Effector memory CD8-positive, alpha-beta T cell (primary cell): ENCODE data around the gene UBE4A.
A peak's percentile ranks its signal among the peaks of the same experiment; 100 is the strongest.
"Not testable (repeated sequence)": the region's sequence is repeated elsewhere in the genome, so short reads cannot be mapped to it uniquely, and the experiment has no call there.

Source experiments
- ATAC-seq: fragments of 150-1000 bp; cut with Tn5 transposase; replicated peaks from 2 replicates; pipeline ENCODE4 v1.10.0; 2021; ENCODE audit warnings: mild to moderate bottlenecking, moderate library complexity
- DNase-seq, 3 experiments: peaks; one replicate each; pipeline ENCODE4 v3.0.0; 2021
- H3K27ac Mint-ChIP-seq, 2 donors: one replicate each; pipeline ENCODE4 v1.8.0; 2022; ENCODE audit warnings: mild to moderate bottlenecking in 2 of 2, mixed read lengths in 2 of 2, moderate library complexity in 2 of 2
- H3K27me3 Mint-ChIP-seq, 2 donors: one replicate each; pipeline ENCODE4 v1.8.0; 2022; ENCODE audit warnings: mixed read lengths in 2 of 2
- H3K36me3 Mint-ChIP-seq: one replicate; pipeline ENCODE4 v1.8.0; 2022; ENCODE audit warnings: mild to moderate bottlenecking, moderate library complexity, mixed read lengths; ENCODE audit not compliant: insufficient read depth
- H3K4me1 Mint-ChIP-seq, 2 donors: one replicate each; pipeline ENCODE4 v1.8.0; 2022; ENCODE audit warnings: low read depth in 2 of 2, mixed read lengths in 2 of 2
- H3K4me3 Mint-ChIP-seq, 2 donors: one replicate each; pipeline ENCODE4 v1.8.0; 2022; ENCODE audit warnings: mild to moderate bottlenecking in 2 of 2, mixed read lengths in 2 of 2, moderate library complexity in 2 of 2
- H3K9me3 Mint-ChIP-seq, 2 donors: one replicate each; pipeline ENCODE4 v1.8.0; 2022; ENCODE audit warnings: mixed read lengths in 2 of 2

UBE4A gene

DNA sequence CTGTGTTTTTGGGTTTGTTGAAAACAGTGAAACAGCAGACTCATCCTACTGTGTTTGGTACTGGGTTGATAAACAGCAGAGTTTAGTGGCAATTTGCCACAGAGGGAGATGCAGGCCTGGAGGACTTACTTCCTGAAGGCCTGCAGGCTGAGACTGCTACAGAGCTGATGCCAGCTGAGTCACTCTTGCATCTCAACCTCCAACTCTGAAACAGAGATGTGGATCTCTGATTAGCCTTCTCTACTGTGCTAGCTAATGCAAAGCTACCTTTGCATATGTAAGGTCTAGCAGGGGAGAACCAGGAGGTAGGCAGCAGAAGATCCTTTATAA is 56.3 kb downstream of the UBE4A start:
- no peaks in the 10 kb centered on the region for H3K27me3 Mint-ChIP-seq
- ATAC-seq (peak; percentile 35), DNase-seq (no peak)
- no peaks in the 10 kb centered on the region for H3K9me3 Mint-ChIP-seq
- peaks cover 0 to under 1% of the 10 kb centered on the region in 2 donors for H3K4me1 Mint-ChIP-seq
- H3K36me3 Mint-ChIP-seq = peaks cover 13% of the 10 kb centered on the region
- H3K27ac Mint-ChIP-seq = no peak overlapping the region
- H3K4me3 Mint-ChIP-seq = no peak overlapping the region

DNA sequence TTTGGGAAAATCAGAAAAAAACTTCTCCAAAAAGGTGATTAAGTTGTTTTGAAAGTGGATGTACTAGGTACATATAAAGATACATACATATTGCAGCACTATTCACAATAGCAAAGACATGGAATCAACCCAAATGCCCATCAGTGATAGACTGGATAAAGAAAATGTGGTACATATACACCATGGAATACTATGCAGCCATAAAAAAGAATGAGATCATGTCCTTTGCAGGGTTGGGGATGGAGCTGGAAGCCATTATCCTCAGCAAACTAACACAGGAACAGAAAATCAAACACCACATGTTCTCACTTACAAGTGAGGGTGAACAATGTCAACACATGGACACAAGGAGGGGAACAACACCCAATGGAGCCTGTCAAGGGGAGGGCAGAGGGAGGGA is 57.5 kb downstream of the UBE4A start:
- H3K9me3 Mint-ChIP-seq, H3K36me3 Mint-ChIP-seq, DNase-seq, H3K27me3 Mint-ChIP-seq, ATAC-seq, H3K4me1 Mint-ChIP-seq, H3K4me3 Mint-ChIP-seq, H3K27ac Mint-ChIP-seq: not testable (repeated sequence)

DNA sequence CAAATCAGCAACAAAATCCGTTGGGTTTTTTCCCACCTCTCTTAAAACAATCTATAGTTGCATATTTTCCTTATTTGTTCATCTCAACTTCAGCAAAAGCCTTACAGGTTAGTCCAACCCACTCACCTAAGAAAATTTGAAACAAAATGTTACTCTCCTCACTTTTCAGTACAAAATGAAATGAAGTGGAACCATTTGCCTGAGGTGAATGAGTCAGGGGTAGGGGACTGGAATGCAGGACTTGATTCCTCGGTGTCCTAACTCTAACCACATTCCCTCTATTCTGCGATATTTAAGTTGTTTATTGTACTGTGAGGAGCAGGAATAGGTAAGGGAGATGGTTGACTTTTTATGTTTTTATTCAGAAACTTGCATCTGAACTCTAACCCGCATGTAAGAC is 58.4 kb downstream of the UBE4A start:
- ATAC-seq (no peak), DNase-seq (no peak)
- Mint-ChIP-seq H3K4me1 (no peaks in the 10 kb centered on the region), H3K27me3 (no peaks in the 10 kb centered on the region), H3K27ac (no peak overlapping the region), H3K4me3 (no peak overlapping the region), H3K9me3 (no peaks in the 10 kb centered on the region), H3K36me3 (peaks cover 5% of the 10 kb centered on the region)

DNA sequence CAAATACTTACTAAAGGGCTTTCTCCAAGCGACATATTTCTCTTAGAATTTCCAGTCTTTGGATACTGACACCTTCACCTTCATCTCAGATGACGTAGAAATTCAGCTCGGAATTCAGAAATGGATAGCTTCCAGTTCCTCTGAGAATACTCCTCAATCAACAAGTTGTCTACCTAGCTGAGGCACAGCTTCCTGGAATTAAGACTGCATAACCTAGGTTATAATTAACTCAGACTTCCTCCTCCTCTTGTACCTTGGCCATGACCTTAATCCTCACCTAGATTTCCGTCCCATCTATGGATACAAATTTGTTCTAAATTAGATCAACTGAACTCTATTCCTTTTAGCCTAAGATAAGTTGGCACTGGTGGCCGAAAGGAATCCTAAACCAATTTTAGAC is 59.4 kb downstream of the UBE4A start:
- ATAC-seq (no peak), DNase-seq (no peak)
- Mint-ChIP-seq H3K4me3 (no peak overlapping the region), H3K4me1 (no peaks in the 10 kb centered on the region), H3K27me3 (no peaks in the 10 kb centered on the region), H3K27ac (no peak overlapping the region), H3K36me3 (peaks cover 3% of the 10 kb centered on the region), H3K9me3 (no peaks in the 10 kb centered on the region)

DNA sequence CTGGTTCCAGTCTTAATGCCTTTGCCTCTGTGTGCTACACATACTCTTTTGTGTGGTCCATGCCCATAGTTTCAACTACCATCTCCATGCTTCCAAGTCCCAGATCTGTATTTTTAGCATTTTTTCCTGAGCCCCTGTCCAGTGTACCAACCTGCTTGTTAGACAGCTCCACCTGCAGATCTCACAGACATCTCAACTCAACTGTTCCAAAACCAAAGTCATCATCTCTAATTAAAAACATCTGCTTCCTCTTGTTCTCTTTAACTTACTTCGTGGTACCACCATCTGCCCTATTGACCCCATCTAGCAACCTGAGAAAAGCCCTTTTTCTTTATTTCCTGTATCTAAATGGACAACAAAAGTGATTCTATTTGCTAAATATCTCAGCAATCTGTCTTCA is 68.3 kb downstream of the UBE4A start:
- H3K27me3 Mint-ChIP-seq = no peaks in the 10 kb centered on the region
- H3K4me3 Mint-ChIP-seq = no peak overlapping the region
- no peaks in the 10 kb centered on the region for H3K36me3 Mint-ChIP-seq
- ATAC-seq (no peak), DNase-seq (no peak)
- H3K27ac Mint-ChIP-seq = no peak overlapping the region
- H3K9me3 Mint-ChIP-seq = no peaks in the 10 kb centered on the region
- no peaks in the 10 kb centered on the region for H3K4me1 Mint-ChIP-seq

DNA sequence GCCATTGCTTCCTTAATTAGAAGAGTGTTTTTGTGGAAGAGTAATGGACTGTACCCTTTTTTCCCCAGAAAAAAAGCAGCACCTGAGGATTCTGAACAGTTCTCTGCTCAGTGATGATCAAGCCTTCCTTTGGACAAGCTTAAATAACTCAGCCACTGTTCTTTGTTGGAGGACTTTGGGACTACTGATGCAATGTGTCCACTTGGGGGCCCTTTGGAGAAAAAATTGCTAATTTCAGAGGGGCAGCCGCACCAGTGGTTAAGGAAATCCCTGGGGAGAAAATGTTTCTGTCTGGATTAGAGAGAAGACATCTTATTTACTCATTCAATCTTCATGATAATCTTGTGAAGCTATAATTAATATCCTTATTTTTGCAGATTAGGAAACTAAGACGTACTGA is 71.6 kb downstream of the UBE4A start:
- Mint-ChIP-seq H3K4me3 (no peak overlapping the region), H3K27me3 (no peaks in the 10 kb centered on the region), H3K9me3 (no peaks in the 10 kb centered on the region), H3K36me3 (peaks cover 13% of the 10 kb centered on the region), H3K27ac (no peak overlapping the region), H3K4me1 (peaks cover 16 to 19% of the 10 kb centered on the region in 2 donors)
- ATAC-seq (no peak), DNase-seq (no peak)

DNA sequence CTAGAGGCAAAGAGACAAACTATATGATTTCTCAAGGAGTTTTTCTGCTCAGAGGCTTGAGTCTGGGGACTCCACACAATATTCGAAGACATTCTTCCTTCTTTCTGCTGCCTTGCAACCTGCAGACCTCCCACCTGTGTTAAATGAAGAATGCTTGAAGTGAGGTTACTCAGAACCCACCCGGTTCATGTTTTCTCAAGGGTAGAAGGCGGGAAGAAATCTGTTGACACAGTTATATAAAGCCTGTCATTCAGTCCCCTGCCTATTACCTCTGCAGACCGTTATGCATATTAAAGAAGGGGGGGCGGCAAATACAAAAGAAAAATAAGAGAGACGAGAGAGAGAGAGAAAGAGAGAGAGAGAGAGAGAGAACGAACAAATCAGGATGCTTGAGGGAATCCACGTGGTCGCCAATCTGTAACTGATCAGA is 74.7 kb downstream of the UBE4A start:
- Mint-ChIP-seq H3K36me3 (peaks cover 36% of the 10 kb centered on the region), H3K4me3 (peak overlapping the region; percentile 98), H3K9me3 (no peaks in the 10 kb centered on the region), H3K4me1 (peaks cover 28 to 40% of the 10 kb centered on the region in 2 donors), H3K27ac (peak overlapping the region; percentile 93 to 97), H3K27me3 (no peaks in the 10 kb centered on the region)
- ATAC-seq (no peak), DNase-seq (no peak)

DNA sequence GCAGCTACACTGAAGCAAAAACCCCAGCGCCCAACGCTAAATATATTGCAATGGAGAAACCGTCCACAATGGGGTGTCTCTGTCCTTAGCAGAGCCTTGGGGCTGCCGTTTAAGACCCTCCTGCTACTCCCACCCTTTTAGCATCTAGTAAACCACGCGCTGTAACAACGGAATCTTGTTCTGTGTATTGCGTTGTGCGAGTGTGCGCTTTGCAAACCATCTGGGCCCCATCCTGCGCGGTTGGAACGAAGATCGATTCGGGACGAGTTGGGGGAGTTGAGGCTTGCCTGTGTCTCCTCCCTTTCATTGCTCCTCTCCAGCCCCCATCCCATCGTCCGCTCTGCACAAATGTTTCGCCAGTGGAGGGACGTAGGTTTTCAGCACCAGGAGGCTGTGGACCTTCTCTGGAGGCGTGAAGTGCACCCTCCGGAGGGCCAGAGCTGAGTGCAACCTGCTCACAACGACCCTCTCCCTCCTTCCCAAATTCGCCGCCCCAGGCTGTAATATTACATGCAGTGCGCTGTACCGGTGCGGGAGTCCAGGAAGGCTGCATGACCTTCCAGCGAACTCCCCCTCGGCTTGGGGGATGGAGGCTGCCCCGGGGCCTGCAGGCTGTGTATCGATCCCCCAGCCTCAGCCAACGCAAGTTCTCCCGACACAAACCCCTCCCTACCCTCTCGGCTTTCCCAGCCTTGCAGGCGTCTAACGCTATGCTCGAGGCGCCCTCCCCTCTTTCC is 75.3 kb downstream of the UBE4A start:
- Mint-ChIP-seq H3K36me3 (peaks cover 36% of the 10 kb centered on the region), H3K9me3 (no peaks in the 10 kb centered on the region), H3K4me3 (peak overlapping the region; percentile 98), H3K27ac (peak overlapping the region; percentile 93 to 97), H3K4me1 (peaks cover 30 to 46% of the 10 kb centered on the region in 2 donors), H3K27me3 (no peaks in the 10 kb centered on the region)
- ATAC-seq = no peak
- peak; percentile 28 to 47 (median 31) for DNase-seq

DNA sequence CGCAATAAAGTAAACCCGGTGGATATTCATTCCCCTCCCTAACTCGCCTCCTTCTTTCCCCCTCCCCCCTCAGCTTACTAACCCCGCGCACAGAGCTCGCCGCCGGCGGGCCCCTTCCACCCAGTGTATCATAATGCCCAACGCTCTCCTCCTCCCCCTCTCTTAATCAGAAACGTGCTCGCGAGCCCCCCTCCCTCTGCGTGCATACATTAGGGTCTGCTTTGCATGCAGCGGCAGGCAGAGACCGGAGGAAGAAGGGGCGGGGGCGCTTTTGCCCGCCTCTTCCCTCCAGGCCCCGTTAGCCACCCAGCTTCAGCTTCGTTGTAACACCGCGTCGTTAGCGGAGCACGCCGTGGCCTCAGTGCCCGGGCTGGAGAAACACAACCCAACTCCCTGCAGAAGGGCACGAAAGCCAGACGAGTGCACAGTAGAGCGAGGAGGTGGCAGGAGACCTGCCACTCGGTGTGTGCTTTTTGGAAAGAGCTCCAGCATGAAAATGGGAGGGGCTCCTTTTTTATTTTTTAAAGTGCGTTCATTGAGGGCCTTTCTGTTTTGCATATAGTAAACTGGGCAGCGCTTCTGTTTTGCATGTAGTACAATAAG is 76.0 kb downstream of the UBE4A start:
- Mint-ChIP-seq H3K36me3 (peaks cover 36% of the 10 kb centered on the region), H3K9me3 (no peaks in the 10 kb centered on the region), H3K4me3 (peak overlapping the region; percentile 98), H3K27ac (peak overlapping the region; percentile 93 to 97), H3K27me3 (no peaks in the 10 kb centered on the region), H3K4me1 (peaks cover 36 to 53% of the 10 kb centered on the region in 2 donors)
- peak in 1 of 3 experiments; percentile 35 for DNase-seq
- peak; percentile 12 for ATAC-seq

DNA sequence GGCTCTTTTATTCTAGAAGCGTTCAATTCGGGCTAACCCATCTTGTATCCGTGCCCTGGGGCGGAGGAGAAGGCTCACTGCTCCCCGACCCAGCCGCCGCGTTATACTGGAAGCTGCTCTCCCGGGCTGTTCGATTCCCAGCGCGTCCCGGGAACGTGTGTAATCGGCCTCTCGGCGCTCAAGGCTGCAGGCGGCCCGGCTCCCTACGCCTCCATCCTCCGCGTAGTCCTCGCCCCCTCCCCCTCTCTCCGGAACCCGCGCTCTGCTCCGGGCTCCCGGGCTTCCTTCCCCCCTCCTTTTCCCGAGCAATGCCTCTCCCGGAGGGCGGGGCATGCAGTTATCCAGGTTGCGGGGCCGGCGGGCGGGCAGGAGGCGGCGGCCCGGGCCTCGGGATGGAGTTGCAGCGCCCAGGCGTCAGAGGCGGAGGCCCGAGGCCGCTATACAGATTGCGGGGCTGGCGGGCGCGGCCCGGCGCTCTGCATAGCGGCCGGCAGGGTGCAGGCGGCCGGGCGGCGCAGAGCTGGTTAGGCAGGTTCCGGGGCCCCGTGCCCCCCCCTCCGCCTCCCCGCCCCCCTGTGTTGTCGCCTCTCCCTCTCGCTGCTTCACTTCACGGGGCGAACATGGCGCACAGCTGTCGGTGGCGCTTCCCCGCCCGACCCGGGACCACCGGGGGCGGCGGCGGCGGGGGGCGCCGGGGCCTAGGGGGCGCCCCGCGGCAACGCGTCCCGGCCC is 76.7 kb downstream of the UBE4A start, which contains the start of gene KMT2A:
Gene KMT2A, plus strand, starts transcription at position 600 of the 732 bp plus-strand sequence. Its CDS starts 21 bp downstream, at position 621.
- Mint-ChIP-seq H3K4me3 (peak within 1 kb of the TSS; percentile 98), H3K27me3 (no peaks in the 10 kb centered on the region), H3K36me3 (peaks cover 36% of the 10 kb centered on the region), H3K4me1 (peaks cover 41 to 59% of the 10 kb centered on the region in 2 donors), H3K27ac (peak within 1 kb of the TSS; percentile 97 to 98), H3K9me3 (no peaks in the 10 kb centered on the region)
- ATAC-seq (peak; percentile 75), DNase-seq (peak; percentile 91 to 96 (median 93))

DNA sequence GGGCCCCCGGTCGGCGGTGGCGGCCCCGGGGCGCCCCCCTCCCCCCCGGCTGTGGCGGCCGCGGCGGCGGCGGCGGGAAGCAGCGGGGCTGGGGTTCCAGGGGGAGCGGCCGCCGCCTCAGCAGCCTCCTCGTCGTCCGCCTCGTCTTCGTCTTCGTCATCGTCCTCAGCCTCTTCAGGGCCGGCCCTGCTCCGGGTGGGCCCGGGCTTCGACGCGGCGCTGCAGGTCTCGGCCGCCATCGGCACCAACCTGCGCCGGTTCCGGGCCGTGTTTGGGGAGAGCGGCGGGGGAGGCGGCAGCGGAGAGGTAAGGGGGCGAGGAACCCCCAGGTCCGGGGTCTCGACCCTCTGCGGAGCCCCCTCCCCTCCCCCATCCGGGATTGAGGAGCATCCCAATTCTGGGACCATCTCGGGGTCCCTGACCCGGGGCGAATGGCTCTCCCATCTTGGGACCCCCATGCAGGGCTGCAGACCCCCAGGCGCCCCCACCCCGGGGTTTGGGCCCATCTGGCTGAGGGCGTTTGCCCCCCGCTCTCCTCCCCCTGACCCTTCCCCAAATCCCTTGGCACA is 77.3 kb downstream of the UBE4A start:
- Mint-ChIP-seq H3K27me3 (no peaks in the 10 kb centered on the region), H3K4me1 (peaks cover 44 to 63% of the 10 kb centered on the region in 2 donors), H3K4me3 (peak overlapping the region; percentile 98), H3K36me3 (peaks cover 38% of the 10 kb centered on the region), H3K9me3 (no peaks in the 10 kb centered on the region), H3K27ac (peak overlapping the region; percentile 97 to 98)
- DNase-seq (peak in 2 of 3 experiments; percentile 56 to 64), ATAC-seq (peak; percentile 49)

DNA sequence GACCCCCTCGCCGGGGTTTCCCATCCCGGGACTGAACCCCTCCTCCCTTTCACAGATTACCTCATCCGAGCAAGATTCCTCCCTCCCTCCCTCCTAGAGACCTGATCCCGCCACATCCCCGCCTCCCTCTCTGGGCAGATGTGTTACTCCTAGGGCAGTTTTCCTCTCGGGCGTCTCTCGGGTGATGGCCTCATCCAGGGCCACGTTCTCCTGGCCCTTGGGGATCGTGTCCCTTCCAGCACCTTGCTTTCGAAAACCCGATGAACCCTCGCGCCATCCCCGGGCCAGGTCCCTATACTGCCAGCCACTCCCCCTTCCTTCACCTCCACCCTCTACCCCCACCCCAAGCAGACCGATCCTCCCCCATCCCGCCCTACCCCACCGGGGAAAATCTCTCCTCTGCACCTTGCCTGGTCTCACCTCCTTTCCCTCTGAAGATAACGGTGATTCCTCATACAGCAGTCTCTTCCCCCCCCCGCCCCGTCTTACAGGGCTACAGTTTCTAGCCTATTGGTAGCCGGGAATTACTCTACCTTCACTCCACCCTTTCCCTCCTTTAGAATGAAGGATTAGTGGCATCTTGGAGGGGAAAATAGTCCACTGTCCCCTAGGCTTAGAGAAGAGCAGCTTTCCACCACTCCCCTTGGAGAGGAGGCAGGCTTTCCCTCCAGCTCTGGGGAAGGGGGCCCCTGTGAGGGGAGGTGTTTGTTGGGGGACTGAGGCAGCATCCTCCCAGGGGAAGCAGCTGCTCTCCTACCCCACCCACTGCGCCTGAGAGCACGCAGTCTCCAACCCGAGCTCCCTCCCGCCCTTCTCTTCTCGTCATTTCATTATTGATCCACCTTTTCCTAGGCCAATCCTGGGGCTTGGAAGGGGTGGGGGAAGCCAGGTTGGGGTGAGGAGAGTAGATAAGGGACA is 78.1 kb downstream of the UBE4A start:
- H3K4me3 Mint-ChIP-seq = peak overlapping the region; percentile 98
- H3K36me3 Mint-ChIP-seq = peaks cover 40% of the 10 kb centered on the region
- ATAC-seq (no peak), DNase-seq (peak; percentile 18 to 33 (median 26))
- H3K4me1 Mint-ChIP-seq = peaks cover 50 to 70% of the 10 kb centered on the region in 2 donors
- no peaks in the 10 kb centered on the region for H3K27me3 Mint-ChIP-seq
- H3K27ac Mint-ChIP-seq = peak overlapping the region; percentile 97 to 98
- H3K9me3 Mint-ChIP-seq = no peaks in the 10 kb centered on the region
